Measurements from ENCODE around the gene DIS3.
"Not testable (repeated sequence)": the region's sequence is repeated elsewhere in the genome, so short reads cannot be mapped to it uniquely, and the experiment has no call there.

Gene DIS3

DNA sequence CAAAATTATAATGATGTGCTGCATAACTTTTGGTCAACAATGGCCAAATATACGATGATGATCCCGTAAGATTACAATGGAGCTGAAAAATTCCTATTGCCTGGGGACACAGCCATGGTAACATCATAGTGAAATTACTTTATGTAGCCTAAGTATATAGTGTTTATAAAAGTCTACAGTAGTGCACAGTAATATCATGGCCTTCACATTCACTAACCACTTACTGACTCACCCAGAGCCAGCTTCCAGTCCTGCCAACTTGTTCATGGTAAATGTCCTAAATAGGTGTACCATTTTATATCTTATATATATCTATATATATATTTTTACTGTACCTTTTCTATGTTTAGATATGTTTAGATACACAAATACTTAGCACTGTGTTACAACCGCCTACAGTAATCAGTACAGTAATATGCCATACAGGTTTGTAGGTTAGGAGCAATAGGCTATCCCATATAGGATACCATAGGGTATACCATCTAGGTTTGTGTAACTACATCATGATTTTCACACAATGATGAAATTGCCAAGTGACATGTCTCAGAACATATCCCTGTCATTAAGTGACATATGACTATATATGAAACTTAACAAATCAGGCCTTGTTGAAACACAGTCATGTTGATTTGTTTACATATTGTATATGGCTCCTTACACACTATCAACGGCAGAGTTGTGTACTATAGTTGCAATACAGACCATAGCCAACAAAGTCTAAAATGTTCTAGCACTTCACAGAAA, 23.7 kb downstream of the DIS3 start:
- Histone ChIP-seq H3K27ac (no peak overlapping the region), H3K4me3 (no peak overlapping the region)

DNA sequence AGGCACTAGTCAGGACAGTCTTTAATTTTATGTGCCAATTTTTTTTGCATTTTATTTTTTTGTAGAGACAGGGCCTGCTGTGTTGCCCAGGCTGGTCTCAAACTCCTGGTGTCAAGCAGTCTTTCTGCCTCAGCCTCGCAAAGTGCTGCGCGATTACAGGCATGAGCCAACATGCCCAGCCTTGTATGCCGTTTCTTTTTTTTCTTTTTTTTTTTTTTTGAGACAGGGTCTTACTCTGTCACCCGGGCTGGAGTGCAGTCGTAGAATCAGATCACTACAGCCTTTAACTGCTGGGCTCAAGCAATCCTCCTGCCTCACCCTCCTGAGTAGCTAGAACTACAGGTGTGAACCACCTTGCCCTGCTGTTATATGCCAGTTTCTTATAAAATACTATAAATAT, 27.6 kb downstream of the DIS3 start:
- Histone ChIP-seq H3K27ac (no peak overlapping the region), H3K4me3 (no peak overlapping the region)

DNA sequence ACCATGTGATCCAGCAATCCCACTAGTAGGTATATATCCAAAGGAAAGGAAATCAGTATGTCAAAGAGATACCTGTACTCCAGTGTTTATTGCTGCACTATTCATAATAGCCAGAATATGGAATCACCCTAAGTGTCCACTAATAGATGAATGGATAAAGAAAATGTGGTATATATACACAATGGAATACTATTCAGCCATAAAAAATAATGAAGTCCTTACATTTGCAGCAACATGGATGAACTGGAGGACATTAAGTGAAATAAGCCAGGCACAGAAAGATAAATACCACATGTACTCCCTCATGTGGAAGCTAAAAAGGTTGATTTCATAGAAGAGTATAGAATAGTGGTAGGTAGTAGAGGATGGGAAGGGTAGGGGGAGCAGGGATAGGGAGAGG, 30.5 kb downstream of the DIS3 start:
- Histone ChIP-seq H3K4me3 (no peak overlapping the region), H3K27ac (no peak overlapping the region)

DNA sequence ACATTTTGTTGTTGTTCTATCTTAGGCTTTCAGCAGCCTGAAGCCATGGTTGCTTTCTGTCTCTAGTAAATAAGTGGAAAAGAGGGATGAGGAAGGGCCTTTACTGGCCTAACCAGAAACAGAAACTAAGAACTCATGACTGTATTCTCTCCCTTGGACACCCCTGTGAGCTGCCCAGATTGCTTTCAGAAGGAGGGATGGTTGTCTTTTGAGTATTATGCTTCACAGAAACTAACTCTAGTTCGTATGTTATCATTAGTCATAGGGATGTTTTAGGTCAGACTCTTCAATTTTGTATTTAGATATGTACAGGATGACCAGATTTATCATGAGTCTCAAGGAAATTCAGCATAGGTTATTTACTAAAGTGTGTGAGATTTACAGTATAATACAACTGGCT, 36.4 kb downstream of the DIS3 start:
- Histone ChIP-seq H3K27ac (no peak overlapping the region), H3K4me3 (no peak overlapping the region)

DNA sequence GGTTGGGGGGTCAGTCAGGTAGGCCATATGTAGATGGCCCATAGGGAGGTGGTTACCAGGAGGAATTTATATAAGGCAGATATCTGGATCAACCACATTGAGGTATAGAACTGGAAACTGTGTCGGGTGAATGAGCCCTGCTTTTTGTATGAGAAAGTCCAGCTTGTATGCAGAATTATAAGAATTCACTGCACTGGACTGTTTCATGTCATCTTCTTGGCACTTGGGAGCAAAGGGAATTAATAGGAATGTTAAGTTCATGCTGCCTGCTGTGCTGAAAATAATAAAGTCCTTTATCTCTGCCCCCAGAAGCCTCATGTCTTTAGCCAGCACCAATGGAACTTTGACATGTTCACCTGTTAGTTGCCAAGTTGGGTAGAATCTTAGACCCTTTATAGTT, 41.7 kb downstream of the DIS3 start:
- no peak overlapping the region for H3K27ac ChIP-seq
- H3K4me3 ChIP-seq = no peak overlapping the region

DNA sequence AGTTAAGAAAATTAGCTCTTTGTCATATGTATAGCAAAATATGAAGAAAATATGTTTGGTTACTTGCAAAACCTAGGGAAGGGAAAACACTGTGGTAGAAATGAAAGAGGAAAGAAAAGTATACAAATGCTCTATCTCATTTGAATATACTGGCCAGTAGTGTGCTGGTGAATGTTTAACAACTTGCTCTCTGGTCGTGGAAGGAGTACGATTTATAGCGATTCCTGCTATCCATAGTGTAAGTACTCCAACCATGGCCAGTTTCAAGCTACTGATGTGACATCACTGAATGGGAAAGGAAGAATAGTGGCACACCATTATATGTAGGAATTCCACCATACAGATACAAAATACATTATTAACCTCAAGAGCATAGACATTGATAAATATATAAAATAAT, 44.7 kb downstream of the DIS3 start:
- Histone ChIP-seq H3K27ac (no peak overlapping the region), H3K4me3 (no peak overlapping the region)

DNA sequence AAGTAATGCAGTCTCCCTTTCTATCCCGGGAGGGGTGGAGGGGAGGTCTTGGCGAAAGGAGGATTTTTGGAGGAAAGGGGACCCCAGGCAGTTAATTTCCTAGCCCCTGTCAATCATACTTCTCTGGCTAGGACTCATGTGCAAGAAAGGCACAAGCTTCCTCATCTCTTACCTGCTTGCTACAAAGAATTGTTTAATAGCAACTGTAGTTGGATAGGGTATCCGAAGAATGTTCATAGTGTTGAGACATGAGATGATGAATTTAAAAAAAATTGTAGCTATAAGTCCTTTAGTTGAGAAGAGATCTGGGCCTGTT, 53.5 kb downstream of the DIS3 start:
- H3K27ac ChIP-seq = peak overlapping the region; percentile 8 to 88 (median 72)
- peak overlapping the region; percentile 61 to 98 (median 85) for H3K4me3 ChIP-seq

DNA sequence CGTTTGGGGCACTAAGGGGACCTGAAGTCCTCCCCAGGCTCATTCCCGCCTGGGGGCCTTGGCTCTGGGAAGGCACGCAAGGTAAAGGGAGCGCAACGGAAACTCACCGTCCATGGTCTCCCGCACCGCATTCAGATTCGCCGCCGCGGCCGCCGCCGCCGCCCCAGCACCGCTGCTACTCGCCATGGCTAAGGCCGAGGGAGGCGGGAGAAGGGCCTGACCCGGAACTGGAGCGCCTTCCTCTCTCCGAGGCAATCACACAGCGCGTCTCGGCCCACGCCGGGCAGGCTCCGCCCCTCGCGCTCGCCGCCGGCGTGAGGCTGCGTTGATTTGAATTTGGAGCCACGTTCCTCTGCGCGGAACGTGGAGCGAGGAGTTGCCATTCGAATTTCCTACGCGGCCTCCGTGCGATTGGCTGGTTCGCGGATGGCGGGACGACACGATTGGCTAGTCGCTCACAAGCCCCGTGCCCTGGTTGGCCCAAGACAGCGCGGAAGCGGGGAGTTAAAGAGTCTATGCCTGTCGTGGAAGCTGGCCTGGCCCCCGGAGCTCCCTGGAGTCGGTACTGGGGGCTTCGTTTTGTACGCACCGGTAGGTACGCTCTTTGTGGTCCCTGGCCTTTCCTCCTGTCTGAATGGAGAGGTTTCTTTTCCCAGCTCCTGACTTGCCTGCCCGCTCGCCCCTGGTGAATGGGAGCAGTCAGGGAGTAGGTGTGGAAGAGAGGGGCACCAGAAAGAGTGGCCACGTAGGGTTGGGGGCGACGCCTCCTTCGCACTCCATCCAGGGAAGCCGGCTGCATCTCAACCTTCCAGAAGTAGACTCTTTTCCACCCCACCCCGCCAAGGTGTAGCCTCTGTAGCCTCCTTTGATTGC, 54.0 kb downstream of the DIS3 start, which contains the start of the genes BORA and MZT1:
Gene BORA (plus strand): TSS at position 507 of the 873 bp plus-strand sequence. CDS start 1,018 bp downstream, outside the sequence.
Gene MZT1 (minus strand): TSS at position 213 of the 873 bp plus-strand sequence. CDS start 27 bp downstream, at position 186.
- peak within 1 kb of the TSS; percentile 61 to 98 (median 85) for H3K4me3 ChIP-seq
- peak within 1 kb of the TSS; percentile 8 to 90 (median 78) for H3K27ac ChIP-seq

DNA sequence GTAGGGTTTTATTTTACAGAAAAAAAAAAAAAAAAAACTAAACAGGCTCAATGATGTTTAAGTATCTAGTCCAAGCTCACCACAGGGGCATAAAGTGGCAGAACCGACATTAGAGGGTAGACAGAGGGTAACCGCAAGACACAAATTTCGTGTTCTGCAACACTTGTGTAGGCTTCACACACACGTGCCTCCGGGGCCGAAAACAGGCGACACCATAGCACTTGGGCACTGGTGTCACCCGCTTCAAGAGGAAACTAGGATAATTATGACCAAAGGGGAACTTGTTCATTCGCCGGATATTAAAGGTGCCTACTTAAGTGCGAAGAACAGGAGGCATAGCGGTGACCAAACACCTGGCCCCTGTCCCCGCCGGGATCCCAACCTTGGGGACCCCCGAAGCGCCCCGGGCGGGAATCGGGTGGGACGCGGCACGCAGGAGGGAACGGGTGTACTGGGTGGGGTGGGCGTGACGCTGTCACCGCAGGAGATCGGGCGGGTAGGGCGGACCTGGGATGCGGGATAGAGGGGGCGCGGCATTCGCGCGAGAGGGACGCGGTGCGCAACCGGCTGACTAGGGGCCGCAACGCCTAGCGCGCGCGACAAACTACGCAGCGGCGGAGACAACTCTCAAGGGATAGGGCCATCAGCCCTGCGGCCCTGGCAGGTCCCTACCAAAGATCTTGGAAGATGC, 54.8 kb downstream of the DIS3 start:
- H3K27ac ChIP-seq = peak overlapping the region in 19 of 21 experiments; percentile 49 to 90 (median 78)
- H3K4me3 ChIP-seq = peak overlapping the region; percentile 61 to 98 (median 85)

DNA sequence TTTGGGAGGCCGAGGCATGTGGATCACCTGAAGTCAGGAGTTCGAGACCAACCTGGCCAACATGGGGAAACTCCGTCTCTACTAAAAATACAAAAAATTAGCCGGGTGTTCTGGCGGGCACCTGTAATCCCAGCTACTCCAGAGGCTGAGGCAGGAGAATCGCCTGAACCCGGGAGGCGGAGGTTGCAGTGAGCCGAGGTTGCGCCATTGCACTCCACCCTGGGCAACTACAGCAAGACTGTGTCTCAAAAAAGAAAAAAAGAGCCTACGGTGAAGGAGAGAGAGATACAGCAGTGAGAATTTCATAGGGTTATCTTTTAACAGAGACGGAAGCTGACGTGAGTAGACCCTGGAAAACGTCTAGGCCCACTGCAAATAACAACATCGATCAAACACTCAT, 55.5 kb downstream of the DIS3 start:
- H3K4me3 ChIP-seq = peak overlapping the region in 2 of 7 experiments; percentile 74 to 98

DNA sequence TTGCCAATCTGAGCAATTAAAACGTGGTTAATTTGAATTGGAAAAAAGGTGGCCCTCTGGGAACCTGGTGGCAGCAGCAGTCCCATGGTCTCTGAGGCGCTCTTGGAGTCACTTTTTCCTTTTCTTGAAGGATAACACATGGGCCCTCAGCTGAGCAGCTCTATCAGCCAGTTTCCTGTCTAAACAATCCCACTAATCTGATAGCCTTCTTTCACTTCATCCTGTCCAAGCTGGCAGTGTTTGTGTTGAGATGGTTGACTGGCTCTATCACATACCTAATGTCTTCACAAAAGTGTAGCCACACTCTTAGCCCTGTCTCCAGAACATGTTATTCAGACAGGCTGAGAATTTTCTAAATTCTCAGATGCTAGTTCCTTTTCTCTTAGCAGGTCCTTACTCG, 64.9 kb downstream of the DIS3 start:
- no peak overlapping the region for H3K4me3 ChIP-seq

More for the DNA sequence above, 55.5 kb downstream of the DIS3 start:
- H3K27ac ChIP-seq = not testable (repeated sequence)

More for the DNA sequence above, 64.9 kb downstream of the DIS3 start:
- no peak overlapping the region for H3K27ac ChIP-seq

All from skin epidermis (tissue), 12 donors.